B cell (primary cell): ENCODE measurements around the gene ZBTB3. TPM values are rescaled to one million over a fixed set of nuclear protein-coding genes. Genes with fewer than 3 reads are reported as not detected.
"Not testable (repeated sequence)": the region's sequence is repeated elsewhere in the genome, so short reads cannot be mapped to it uniquely, and the experiment has no call there.

Experiments
- ATAC-seq: fragments of 200-7000 bp; cut with Tn5 transposase; one replicate; pipeline ENCODE4 v1.10.0; 2021; ENCODE audit warnings: low read depth, mild to moderate bottlenecking, moderate number of reproducible peaks, moderate library complexity
- CTCF ChIA-PET: fragments of 350-600 bp; sonication (Branson Sonifier 250); formaldehyde crosslinking; loops from one replicate; lab custom pipeline; 2021; ENCODE audit warnings: antibody characterized with exemption, inconsistent platforms; lab: Charles Lee
- POLR2A ChIA-PET: fragments of 350-600 bp; sonication (Branson Sonifier 250); formaldehyde crosslinking; loops from one replicate; lab custom pipeline; 2021; ENCODE audit warnings: antibody characterized with exemption; lab: Charles Lee
- DNase-seq: peaks from one replicate; pipeline ENCODE4 v3.0.0; 2013
- H2AFZ ChIP-seq: 2 replicates; pipeline ENCODE4 v1.6.1; 2012; ENCODE audit warnings: mild to moderate bottlenecking, low read depth, low read length; ENCODE audit not compliant: insufficient read depth, poor library complexity, severe bottlenecking
- H3K27ac ChIP-seq, 2 donors: 1 replicate in 1 of 2; 2 replicates in 1 of 2; pipeline ENCODE4 v1.5.1; 2012 to 2013; ENCODE audit warnings: low read length in 2 of 2, mild to moderate bottlenecking in 2 of 2, moderate library complexity in 1 of 2
- H3K27me3 ChIP-seq, 4 experiments: fragments of 200-600 bp in 1 of 4; sonication (generic) in 1 of 4; replicated peaks in 1 of 4; 1 replicate in 2 of 4; 2 replicates in 2 of 4; pipeline versions ENCODE4 v1.6.1 to v1.7.0; 2013 to 2016; ENCODE audit warnings: low read length in 3 of 4, mild to moderate bottlenecking in 2 of 4, mixed read lengths in 1 of 4, moderate library complexity in 1 of 4; ENCODE audit not compliant: insufficient read depth in 4 of 4, control insufficient read depth in 3 of 4; ENCODE audit errors: control extremely low read depth in 1 of 4
- H3K36me3 ChIP-seq, 2 experiments: replicated peaks in 1 of 2; 1 replicate in 1 of 2; 2 replicates in 1 of 2; pipeline versions ENCODE4 v1.6.1 to v1.7.1; 2013; ENCODE audit warnings: low read length in 1 of 2; ENCODE audit not compliant: insufficient read depth in 2 of 2, control insufficient read depth in 1 of 2; ENCODE audit errors: control extremely low read depth in 1 of 2, extremely low read depth in 1 of 2
- H3K4me1 ChIP-seq, 2 donors: fragments of 200-600 bp in 1 of 2; sonication (generic) in 1 of 2; 1 replicate in 1 of 2; 2 replicates in 1 of 2; pipeline versions ENCODE4 v1.5.1 to v1.6.1; 2013 to 2017; ENCODE audit warnings: low read length in 2 of 2; ENCODE audit not compliant: control insufficient read depth in 2 of 2, insufficient read depth in 2 of 2
- H3K4me2 ChIP-seq: replicated peaks from 2 replicates; pipeline ENCODE3; 2012; ENCODE audit warnings: mild to moderate bottlenecking, low read depth, low read length; ENCODE audit not compliant: poor library complexity, severe bottlenecking
- H3K4me3 ChIP-seq, 5 experiments: fragments of 200-600 bp in 1 of 5; sonication (generic) in 1 of 5; 1 replicate in 3 of 5; 2 replicates in 2 of 5; pipeline versions ENCODE4 v1.5.1 to v1.7.0; 2011 to 2016; ENCODE audit warnings: low read length in 4 of 5, mild to moderate bottlenecking in 4 of 5, low read depth in 2 of 5, control low read depth in 1 of 5, moderate library complexity in 1 of 5; ENCODE audit not compliant: insufficient read depth in 1 of 5; ENCODE audit errors: control extremely low read depth in 1 of 5, extremely low read depth in 1 of 5
- H3K79me2 ChIP-seq: fragments of 200-600 bp; sonication (generic); one replicate; pipeline ENCODE4 v1.6.0; 2016; ENCODE audit warnings: low read length; ENCODE audit not compliant: control insufficient read depth, insufficient read depth
- H3K9ac ChIP-seq: fragments of 200-600 bp; sonication (generic); 2 replicates; pipeline ENCODE4 v1.6.1; 2017; ENCODE audit warnings: mild to moderate bottlenecking, low read length, moderate library complexity
- H3K9me3 ChIP-seq, 3 donors: one replicate each; pipeline versions ENCODE4 v1.6.1 to v1.7.1; 2013; ENCODE audit warnings: low read length in 2 of 3; ENCODE audit not compliant: control insufficient read depth in 2 of 3, insufficient read depth in 1 of 3; ENCODE audit errors: control extremely low read depth in 1 of 3
- H4K20me1 ChIP-seq: 2 replicates; pipeline ENCODE4 v1.6.0; 2012; ENCODE audit warnings: mild to moderate bottlenecking, low read length; ENCODE audit not compliant: insufficient read depth, control insufficient read depth, poor library complexity, severe bottlenecking
- H3K27ac Mint-ChIP-seq: one replicate; pipeline ENCODE4 v1.8.0; 2021; ENCODE audit warnings: mixed read lengths
- H3K27me3 Mint-ChIP-seq: one replicate; pipeline ENCODE4 v1.8.0; 2021; ENCODE audit warnings: mixed read lengths
- H3K4me1 Mint-ChIP-seq: one replicate; pipeline ENCODE4 v1.8.0; 2021; ENCODE audit warnings: mixed read lengths
- H3K4me3 Mint-ChIP-seq: one replicate; pipeline ENCODE4 v1.8.0; 2021; ENCODE audit warnings: mixed read lengths
- H3K9me3 Mint-ChIP-seq: one replicate; pipeline ENCODE4 v1.8.0; 2022; ENCODE audit warnings: mixed read lengths; ENCODE audit not compliant: insufficient read depth
- EZH2 ChIP-seq: IDR thresholded peaks from 2 replicates; pipeline ENCODE4 v1.6.1; 2012; ENCODE audit warnings: borderline replicate concordance, low read depth, mild to moderate bottlenecking, moderate library complexity, low read length; ENCODE audit not compliant: insufficient read depth, poor library complexity, severe bottlenecking
- WGBS: methylation state at CpG from one replicate; pipeline ENCODE4 v1.1.5; 2013; ENCODE audit warnings: missing lambda C conversion rate; ENCODE audit not compliant: insufficient coverage; 5-methylcytosine and 5-hydroxymethylcytosine counted together
- intact Hi-C: fragments of 100-400 bp; cut with micrococcal nuclease; formaldehyde crosslinking; loops from one replicate; pipeline ENCODE4 v1.10.0; 2022
- polyA plus RNA-seq: library from polyadenylated mRNA; depleted of rRNA; stranded (reverse); fragments of >200 nt; gene quantifications from 2 replicates; pipeline ENCODE4 v1.2.3, GENCODE V29; 2012
- total RNA-seq, 2 donors: library from RNA; stranded (reverse); fragments of 120-200 nt in 1 of 2; gene quantifications; 1 replicate in 1 of 2; 2 replicates in 1 of 2; pipeline versions ENCODE4 v1.2.3 to v1.2.4, GENCODE V29; 2013 to 2022
- TF ChIP-seq, protein P1 (sequence below): fragments of 200-600 bp; IDR thresholded peaks from one replicate; pipeline ENCODE4 v1.8.0; 2022; ENCODE audit warnings: antibody characterized with exemption, mild to moderate bottlenecking

The ZBTB3 gene
- total and polyA plus RNA-seq, 2 donors (not counting 1 experiment from before 2014, with no cell fraction given), result 8.7 to 22.0 TPM

DNA sequence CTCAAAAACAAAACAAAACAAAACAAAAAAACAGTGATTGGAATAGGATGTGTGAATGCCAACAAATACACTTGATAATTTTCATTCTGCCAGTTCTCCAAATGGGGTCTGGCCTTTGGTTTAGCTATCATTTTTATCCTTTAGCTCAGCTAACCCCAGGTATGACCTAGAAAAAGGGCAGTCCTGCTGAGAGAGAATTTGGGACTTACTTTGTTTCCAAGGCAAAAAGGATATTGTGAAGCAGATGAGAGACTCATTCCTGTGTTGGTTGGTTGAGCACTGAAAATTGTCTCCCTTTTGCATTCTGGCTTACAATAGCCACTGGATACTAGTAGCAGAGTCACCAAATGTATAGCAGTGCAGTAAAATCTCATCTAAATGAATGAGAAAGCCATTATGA lies 16.8 kb downstream of the ZBTB3 start:
- Histone ChIP-seq H3K36me3 (peaks cover 13 to 62% of the 10 kb centered on the region in 2 experiments), H3K4me2 (no peak overlapping the region), H3K9me3 (no peaks in the 10 kb centered on the region), H3K4me3 (no peak overlapping the region), H3K79me2 (peaks cover 30% of the 10 kb centered on the region), H3K27ac (no peak overlapping the region), H4K20me1 (peaks cover 36% of the 10 kb centered on the region), H3K9ac (no peak overlapping the region), H3K4me1 (no peaks in the 10 kb centered on the region), H2AFZ (no peak overlapping the region), H3K27me3 (no peaks in the 10 kb centered on the region)
- ChIA-PET POLR2A (interaction anchor here (1.5 kb wide), 1 partner anchor 16 kb away, joined by 6 read pairs; the partner anchor contains the start of gene ZBTB3), CTCF (interaction anchor here (1.5 kb wide), 1 partner anchor 49 kb away, joined by 4 read pairs; no protein-coding TSS in a partner anchor)
- Mint-ChIP-seq H3K27me3 (no peaks in the 10 kb centered on the region), H3K4me1 (peaks cover 7% of the 10 kb centered on the region), H3K27ac (no peak overlapping the region), H3K9me3 (no peaks in the 10 kb centered on the region), H3K4me3 (no peak overlapping the region)
- ATAC-seq (no peak), DNase-seq (no peak)
- intact Hi-C loops, result no loop called here
- TF ChIP-seq, protein P1, sequence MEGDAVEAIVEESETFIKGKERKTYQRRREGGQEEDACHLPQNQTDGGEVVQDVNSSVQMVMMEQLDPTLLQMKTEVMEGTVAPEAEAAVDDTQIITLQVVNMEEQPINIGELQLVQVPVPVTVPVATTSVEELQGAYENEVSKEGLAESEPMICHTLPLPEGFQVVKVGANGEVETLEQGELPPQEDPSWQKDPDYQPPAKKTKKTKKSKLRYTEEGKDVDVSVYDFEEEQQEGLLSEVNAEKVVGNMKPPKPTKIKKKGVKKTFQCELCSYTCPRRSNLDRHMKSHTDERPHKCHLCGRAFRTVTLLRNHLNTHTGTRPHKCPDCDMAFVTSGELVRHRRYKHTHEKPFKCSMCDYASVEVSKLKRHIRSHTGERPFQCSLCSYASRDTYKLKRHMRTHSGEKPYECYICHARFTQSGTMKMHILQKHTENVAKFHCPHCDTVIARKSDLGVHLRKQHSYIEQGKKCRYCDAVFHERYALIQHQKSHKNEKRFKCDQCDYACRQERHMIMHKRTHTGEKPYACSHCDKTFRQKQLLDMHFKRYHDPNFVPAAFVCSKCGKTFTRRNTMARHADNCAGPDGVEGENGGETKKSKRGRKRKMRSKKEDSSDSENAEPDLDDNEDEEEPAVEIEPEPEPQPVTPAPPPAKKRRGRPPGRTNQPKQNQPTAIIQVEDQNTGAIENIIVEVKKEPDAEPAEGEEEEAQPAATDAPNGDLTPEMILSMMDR, result no peak

DNA sequence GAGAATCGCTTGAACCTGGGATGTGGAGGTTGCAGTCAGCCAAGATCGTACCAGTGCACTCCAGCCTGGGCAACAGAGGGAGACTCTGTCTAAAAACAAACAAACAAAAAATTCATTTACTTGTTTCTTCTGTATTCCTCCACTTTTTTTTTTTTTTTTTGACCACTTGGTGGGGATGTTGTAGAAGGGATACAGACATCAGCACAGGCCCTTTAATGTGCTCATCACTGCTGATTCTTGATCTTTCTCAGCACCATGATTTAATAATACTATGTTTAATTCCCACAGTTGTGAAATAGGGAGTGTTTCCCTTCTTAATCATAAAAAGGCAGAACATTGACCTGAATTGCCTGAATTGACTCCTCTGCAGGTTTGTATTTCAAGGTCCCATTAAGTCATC lies 21.1 kb downstream of the ZBTB3 start:
- Histone ChIP-seq H3K27me3 (no peaks in the 10 kb centered on the region), H3K79me2 (peaks cover 67% of the 10 kb centered on the region), H3K4me1 (peaks cover 10 to 15% of the 10 kb centered on the region in 2 donors), H3K36me3 (peaks cover 11 to 46% of the 10 kb centered on the region in 2 experiments), H3K9ac (no peak overlapping the region), H3K4me3 (no peak overlapping the region), H3K4me2 (no peak overlapping the region), H4K20me1 (peaks cover 48% of the 10 kb centered on the region), H3K27ac (no peak overlapping the region), H2AFZ (no peak overlapping the region), H3K9me3 (no peaks in the 10 kb centered on the region)
- POLR2A ChIA-PET, result interaction anchor here (0.7 kb wide), 1 partner anchor 42 kb away, joined by 5 read pairs; no protein-coding TSS in a partner anchor
- Mint-ChIP-seq H3K4me1 (peaks cover 22% of the 10 kb centered on the region), H3K27ac (no peak overlapping the region), H3K4me3 (no peak overlapping the region), H3K27me3 (no peaks in the 10 kb centered on the region), H3K9me3 (no peaks in the 10 kb centered on the region)
- no peak for TF ChIP-seq EZH2
- TF ChIP-seq, protein P1, result peak; percentile 31
- ATAC-seq, result no peak
- intact Hi-C loops, result no loop called here
- DNase-seq, result no peak
- WGBS, result 100% methylated on average over 1 of the region's 2 CpGs
- CTCF ChIA-PET, result interaction anchor here (0.7 kb wide), 3 partner anchors 12 to 177 kb away, joined by 3 to 5 read pairs (median 4); no protein-coding TSS in a partner anchor

DNA sequence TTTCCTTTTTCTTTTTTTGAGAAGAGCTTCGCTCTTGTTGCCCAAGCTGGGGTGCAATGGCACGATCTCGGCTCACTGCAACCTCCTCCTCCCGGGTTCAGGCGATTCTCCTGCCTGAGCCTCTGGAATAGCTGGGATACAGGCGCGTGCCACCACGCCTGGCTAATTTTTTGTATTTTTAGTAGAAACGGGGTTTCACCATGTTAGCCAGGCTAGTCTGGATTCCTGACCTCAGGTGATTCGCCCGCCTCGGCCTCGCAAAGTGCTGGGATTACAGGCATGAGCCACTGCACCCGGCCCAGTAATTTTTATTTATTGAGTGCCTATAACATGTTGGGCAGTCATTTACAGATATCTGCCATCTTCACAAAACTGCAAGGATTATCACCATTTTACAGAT lies 23.9 kb downstream of the ZBTB3 start:
- ChIA-PET CTCF (interaction anchor here (0.6 to 5.5 kb wide), 6 partner anchors 22 to 88 kb away, joined by 3 to 34 read pairs (median 4); partner anchors contain the start of genes TMEM179B and ZBTB3), POLR2A (interaction anchor here (0.7 to 4.9 kb wide), 6 partner anchors 24 to 151 kb away, joined by 4 to 75 read pairs (median 6); partner anchors contain the start of genes POLR2G, SLC3A2, WDR74 and ZBTB3)
- H3K4me3 Mint-ChIP-seq, result peak overlapping the region; percentile 64
- Histone ChIP-seq H3K4me2 (peak overlapping the region; percentile 91), H3K9ac (peak overlapping the region; percentile 31), H3K4me3 (peak overlapping the region in 1 of 5 experiments; percentile 99), H3K36me3 (peaks cover 6 to 21% of the 10 kb centered on the region in 2 experiments), H3K4me1 (peaks cover 23 to 29% of the 10 kb centered on the region in 2 donors), H4K20me1 (peaks cover 49% of the 10 kb centered on the region), H3K79me2 (peaks cover 73% of the 10 kb centered on the region), H3K27ac (peak overlapping the region in 1 of 2 donors; percentile 60)
- H3K27me3 ChIP-seq, H3K9me3 Mint-ChIP-seq, ATAC-seq, intact Hi-C loops, H3K27me3 Mint-ChIP-seq, H3K9me3 ChIP-seq, H2AFZ ChIP-seq, DNase-seq: not testable (repeated sequence)
- whole genome bisulfite sequencing, result 100% methylated on average over 8 of the region's 14 CpGs
- peak overlapping the region; percentile 20 for H3K27ac Mint-ChIP-seq
- peaks cover 37% of the 10 kb centered on the region for H3K4me1 Mint-ChIP-seq
